CD14-positive monocyte (primary cell): Measurements from ENCODE around the gene FBXO10. TPM values are rescaled to one million over a fixed set of nuclear protein-coding genes. Genes with fewer than 3 reads are reported as not detected.

Experiments
- DNase-seq, 3 donors: peaks; one replicate each; pipeline ENCODE4 v3.0.0-alpha.2; 2011 to 2022
- H2AFZ ChIP-seq: 2 replicates; pipeline ENCODE4 v1.6.0; 2012; ENCODE audit warnings: mild to moderate bottlenecking, low read depth, low read length, inconsistent platforms; ENCODE audit not compliant: insufficient read depth, poor library complexity, severe bottlenecking
- H3K27ac ChIP-seq, 2 donors: 1 replicate in 1 of 2; 2 replicates in 1 of 2; pipeline ENCODE4 v1.5.1; 2012 to 2013; ENCODE audit warnings: low read length in 2 of 2, control low read depth in 1 of 2, inconsistent platforms in 1 of 2, low read depth in 1 of 2, mild to moderate bottlenecking in 1 of 2
- H3K27me3 ChIP-seq, 2 donors: one replicate each; pipeline versions ENCODE4 v1.6.0 to v1.6.1; 2011 to 2013; ENCODE audit warnings: low read length in 2 of 2; ENCODE audit not compliant: control insufficient read depth in 2 of 2, insufficient read depth in 2 of 2
- H3K36me3 ChIP-seq, 2 donors: replicated peaks in 1 of 2; 1 replicate in 1 of 2; 2 replicates in 1 of 2; pipeline versions ENCODE4 v1.5.1 to v1.6.1; 2012 to 2013; ENCODE audit warnings: low read length in 2 of 2, control low read depth in 1 of 2, inconsistent platforms in 1 of 2, mild to moderate bottlenecking in 1 of 2; ENCODE audit not compliant: insufficient read depth in 2 of 2, control insufficient read depth in 1 of 2
- H3K4me1 ChIP-seq, 2 donors: 1 replicate in 1 of 2; 2 replicates in 1 of 2; pipeline versions ENCODE4 v1.5.1 to v1.6.1; 2012 to 2013; ENCODE audit warnings: low read length in 2 of 2, control low read depth in 1 of 2, inconsistent platforms in 1 of 2, mild to moderate bottlenecking in 1 of 2, moderate library complexity in 1 of 2; ENCODE audit not compliant: insufficient read depth in 2 of 2, control insufficient read depth in 1 of 2
- H3K4me2 ChIP-seq: replicated peaks from 2 replicates; pipeline ENCODE3; 2012; ENCODE audit warnings: low read length, moderate library complexity, mild to moderate bottlenecking; ENCODE audit not compliant: poor library complexity, severe bottlenecking; ENCODE audit errors: extremely low read depth
- H3K4me3 ChIP-seq, 3 experiments: fragments of 200-600 bp in 1 of 3; sonication (generic) in 1 of 3; replicated peaks in 1 of 3; 1 replicate in 2 of 3; 2 replicates in 1 of 3; pipeline ENCODE4 v1.5.1; 2011 to 2013; ENCODE audit warnings: low read length in 3 of 3, mild to moderate bottlenecking in 3 of 3, control low read depth in 2 of 3, low read depth in 2 of 3, inconsistent platforms in 1 of 3, moderate library complexity in 1 of 3
- H3K79me2 ChIP-seq: 2 replicates; pipeline ENCODE4 v1.6.0; 2012; ENCODE audit warnings: mild to moderate bottlenecking, control low read depth, inconsistent platforms, low read length, moderate library complexity; ENCODE audit not compliant: insufficient read depth
- H3K9ac ChIP-seq: 2 replicates; pipeline ENCODE4 v1.6.0; 2017; ENCODE audit warnings: low read length, mild to moderate bottlenecking; ENCODE audit not compliant: insufficient read depth, poor library complexity, severe bottlenecking
- H3K9me3 ChIP-seq, 2 donors: replicated peaks in 1 of 2; 1 replicate in 1 of 2; 2 replicates in 1 of 2; pipeline versions ENCODE4 v1.5.1 to v1.6.1; 2012 to 2013; ENCODE audit warnings: low read length in 2 of 2, control low read depth in 1 of 2; ENCODE audit not compliant: control insufficient read depth in 1 of 2, insufficient read depth in 1 of 2
- H4K20me1 ChIP-seq: 2 replicates; pipeline ENCODE4 v1.6.0; 2012; ENCODE audit warnings: mild to moderate bottlenecking, low read length, control low read depth, moderate library complexity; ENCODE audit not compliant: insufficient read depth
- H3K27ac Mint-ChIP-seq, 7 donors: one replicate each; pipeline ENCODE4 v1.8.0; 2020; ENCODE audit warnings: mild to moderate bottlenecking in 7 of 7, mixed read lengths in 7 of 7, moderate library complexity in 6 of 7, inconsistent platforms in 2 of 7
- H3K27me3 Mint-ChIP-seq, 3 donors: one replicate each; pipeline ENCODE4 v1.8.0; 2021 to 2022; ENCODE audit warnings: low read depth in 3 of 3, mild to moderate bottlenecking in 3 of 3, mixed read lengths in 3 of 3, moderate library complexity in 3 of 3, inconsistent platforms in 1 of 3
- H3K36me3 Mint-ChIP-seq, 2 donors: one replicate each; pipeline ENCODE4 v1.8.0; 2020; ENCODE audit warnings: mixed read lengths in 2 of 2, inconsistent platforms in 1 of 2, mild to moderate bottlenecking in 1 of 2
- H3K4me1 Mint-ChIP-seq: one replicate; pipeline ENCODE4 v1.8.0; 2020; ENCODE audit warnings: mild to moderate bottlenecking, mixed read lengths
- H3K4me3 Mint-ChIP-seq, 2 donors: one replicate each; pipeline ENCODE4 v1.8.0; 2020; ENCODE audit warnings: mild to moderate bottlenecking in 2 of 2, mixed read lengths in 2 of 2, moderate library complexity in 1 of 2
- H3K9me3 Mint-ChIP-seq, 7 donors: one replicate each; pipeline ENCODE4 v1.8.0; 2020 to 2022; ENCODE audit warnings: mixed read lengths in 7 of 7, mild to moderate bottlenecking in 6 of 7, moderate library complexity in 6 of 7, inconsistent platforms in 2 of 7
- WGBS: methylation state at CpG from one replicate; pipeline ENCODE4 v1.1.5; 2013; ENCODE audit warnings: missing lambda C conversion rate; ENCODE audit not compliant: insufficient coverage; 5-methylcytosine and 5-hydroxymethylcytosine counted together
- intact Hi-C, 2 donors: fragments of 100-400 bp; cut with micrococcal nuclease; formaldehyde crosslinking; loops; one replicate each; pipeline versions ENCODE4 v1.15.0 to v1.15.1; 2023
- polyA plus RNA-seq, 3 donors: library from polyadenylated mRNA; depleted of rRNA in 1 of 3; unstranded in 2 of 3; stranded (reverse) in 1 of 3; fragments of 300-500 nt in 2 of 3; fragments of >200 nt in 1 of 3; fragmentation: Illumina TruSeq in 2 of 3; gene quantifications; 1 replicate in 2 of 3; 2 replicates in 1 of 3; pipeline ENCODE4 v1.2.3, GENCODE V29; 2012 to 2021
- TF ChIP-seq, protein P1 (sequence below): fragments of 200-600 bp; IDR thresholded peaks from one replicate; pipeline ENCODE4 v1.8.0; 2022; ENCODE audit warnings: antibody characterized with exemption, mild to moderate bottlenecking

FBXO10 gene
- polyA plus RNA-seq, 3 donors: 0.08 to 1.5 TPM; not detected in 1

- no peak for DNase-seq
- Mint-ChIP-seq H3K4me1 (peaks cover 7% of the 10 kb centered on the region), H3K36me3 (no peaks in the 10 kb centered on the region), H3K9me3 (no peaks in the 10 kb centered on the region), H3K27ac (no peak overlapping the region), H3K4me3 (no peak overlapping the region), H3K27me3 (peaks cover 0 to 2% (median 0%) of the 10 kb centered on the region in 3 donors)
- TF ChIP-seq, protein P1, sequence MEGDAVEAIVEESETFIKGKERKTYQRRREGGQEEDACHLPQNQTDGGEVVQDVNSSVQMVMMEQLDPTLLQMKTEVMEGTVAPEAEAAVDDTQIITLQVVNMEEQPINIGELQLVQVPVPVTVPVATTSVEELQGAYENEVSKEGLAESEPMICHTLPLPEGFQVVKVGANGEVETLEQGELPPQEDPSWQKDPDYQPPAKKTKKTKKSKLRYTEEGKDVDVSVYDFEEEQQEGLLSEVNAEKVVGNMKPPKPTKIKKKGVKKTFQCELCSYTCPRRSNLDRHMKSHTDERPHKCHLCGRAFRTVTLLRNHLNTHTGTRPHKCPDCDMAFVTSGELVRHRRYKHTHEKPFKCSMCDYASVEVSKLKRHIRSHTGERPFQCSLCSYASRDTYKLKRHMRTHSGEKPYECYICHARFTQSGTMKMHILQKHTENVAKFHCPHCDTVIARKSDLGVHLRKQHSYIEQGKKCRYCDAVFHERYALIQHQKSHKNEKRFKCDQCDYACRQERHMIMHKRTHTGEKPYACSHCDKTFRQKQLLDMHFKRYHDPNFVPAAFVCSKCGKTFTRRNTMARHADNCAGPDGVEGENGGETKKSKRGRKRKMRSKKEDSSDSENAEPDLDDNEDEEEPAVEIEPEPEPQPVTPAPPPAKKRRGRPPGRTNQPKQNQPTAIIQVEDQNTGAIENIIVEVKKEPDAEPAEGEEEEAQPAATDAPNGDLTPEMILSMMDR: no peak
- H2AFZ ChIP-seq: no peak overlapping the region
- intact Hi-C loops: no loop called here
- no peaks in the 10 kb centered on the region for H3K9me3 ChIP-seq
- no peaks in the 10 kb centered on the region for H4K20me1 ChIP-seq
- no peak overlapping the region for H3K4me3 ChIP-seq
- no peaks in the 10 kb centered on the region for H3K4me1 ChIP-seq
- no peak overlapping the region for H3K9ac ChIP-seq
- WGBS: 97% methylated on average over 5 of the region's 7 CpGs
- H3K4me2 ChIP-seq: no peak overlapping the region
- H3K27me3 ChIP-seq: no peaks in the 10 kb centered on the region
- no peaks in the 10 kb centered on the region for H3K79me2 ChIP-seq
- no peak overlapping the region for H3K27ac ChIP-seq
- H3K36me3 ChIP-seq: no peaks in the 10 kb centered on the region
Observed at GRCh38 chr9:37534412-37534811, 41.8 kb downstream of the FBXO10 start.

GRCh38 chr9:37531699-37532098 is 44.5 kb downstream of the FBXO10 start:
- DNase-seq: peak; percentile 4 to 21 (median 19)
- Histone ChIP-seq H4K20me1 (no peaks in the 10 kb centered on the region), H3K36me3 (no peaks in the 10 kb centered on the region), H3K27ac (no peak overlapping the region), H3K9me3 (no peaks in the 10 kb centered on the region), H3K27me3 (no peaks in the 10 kb centered on the region), H3K4me2 (peak overlapping the region; percentile 20), H2AFZ (peak overlapping the region; percentile 27), H3K4me3 (no peak overlapping the region), H3K4me1 (no peaks in the 10 kb centered on the region), H3K79me2 (no peaks in the 10 kb centered on the region), H3K9ac (no peak overlapping the region)
- Mint-ChIP-seq H3K36me3 (no peaks in the 10 kb centered on the region), H3K27ac (peak overlapping the region in 3 of 7 donors; percentile 14 to 86 (median 50)), H3K27me3 (peaks cover 0 to 1% (median 0%) of the 10 kb centered on the region in 3 donors), H3K4me1 (peaks cover 7% of the 10 kb centered on the region), H3K9me3 (no peaks in the 10 kb centered on the region), H3K4me3 (peak overlapping the region; percentile 12 to 49)
- TF ChIP-seq, protein P1: no peak
- WGBS: 66% methylated on average over 10 of the region's 13 CpGs
- intact Hi-C loops: no loop called here
